Renal cortex interstitium (tissue), 11 donors: ENCODE data around the gene FBXW4. TPM values are rescaled to one million over a fixed set of nuclear protein-coding genes. Genes with fewer than 3 reads are reported as not detected.

Experiments
- DNase-seq, 11 donors: peaks; one replicate each; pipeline ENCODE4 v3.0.0-alpha.2; 2013; ENCODE audit warnings: low read depth in 9 of 11, low spot score in 4 of 11; ENCODE audit errors: extremely low read depth in 1 of 11
- polyA plus RNA-seq, 3 donors: library from polyadenylated mRNA; unstranded; fragments of 120-200 nt; gene quantifications; one replicate each; pipeline ENCODE4 v1.2.1, GENCODE V29; 2013; ENCODE audit not compliant: insufficient read length in 3 of 3

Gene FBXW4
- polyA plus RNA-seq, 3 donors = 52.7 to 56.5 (median 55.5) TPM

GRCh38 chr10:101577121-101577871 lies 117.7 kb downstream of the FBXW4 start:
- DNase-seq = no peak

GRCh38 chr10:101576211-101576863 lies 118.6 kb downstream of the FBXW4 start:
- DNase-seq = no peak

GRCh38 chr10:101575580-101576210 lies 119.3 kb downstream of the FBXW4 start:
- no peak for DNase-seq

- no peak for DNase-seq
Measured at GRCh38 chr10:101575091-101575490, 119.9 kb downstream of the FBXW4 start.

- DNase-seq = no peak
Measured at GRCh38 chr10:101573885-101574753, 120.9 kb downstream of the FBXW4 start.

- no peak for DNase-seq
Measured at GRCh38 chr10:101572785-101573184, 122.2 kb downstream of the FBXW4 start.

- DNase-seq = no peak
Measured at GRCh38 chr10:101572126-101572525, 122.8 kb downstream of the FBXW4 start.

GRCh38 chr10:101571271-101571925 lies 123.6 kb downstream of the FBXW4 start:
- no peak for DNase-seq

- no peak for DNase-seq
Measured at GRCh38 chr10:101570428-101571270, 124.3 kb downstream of the FBXW4 start.

GRCh38 chr10:101569622-101570427 lies 125.1 kb downstream of the FBXW4 start:
- DNase-seq = peak in 6 of 11 donors; percentile 42 to 73 (median 59)

- no peak for DNase-seq
Measured at GRCh38 chr10:101569323-101569621, 125.7 kb downstream of the FBXW4 start.

GRCh38 chr10:101568054-101568745 lies 126.8 kb downstream of the FBXW4 start:
- DNase-seq = no peak

- DNase-seq = no peak
Measured at GRCh38 chr10:101567165-101568006, 127.6 kb downstream of the FBXW4 start.

GRCh38 chr10:101566333-101567164 lies 128.4 kb downstream of the FBXW4 start:
- DNase-seq = no peak

- DNase-seq = no peak
Measured at GRCh38 chr10:101565936-101566332, 129.0 kb downstream of the FBXW4 start.
